DND-41 (cell line): Measurements from ENCODE around the gene EIF4EBP2.

Experiments
- ATAC-seq: fragments of 200-7000 bp; cut with Tn5 transposase; 3 replicates; pipeline ENCODE4 v1.9.1; 2021; ENCODE audit warnings: low read depth; ENCODE audit not compliant: insufficient read depth
- DNase-seq: peaks from one replicate; pipeline ENCODE4 v3.0.0-alpha.2; 2020
- H2AFZ ChIP-seq: 2 replicates; pipeline ENCODE4 v1.6.0; 2012; ENCODE audit warnings: low read depth, low read length
- H3K27ac ChIP-seq: 2 replicates; pipeline ENCODE4 v1.5.1; 2012; ENCODE audit warnings: low read length, inconsistent platforms
- H3K27me3 ChIP-seq: fragments of 200-600 bp; sonication (generic); 2 replicates; pipeline ENCODE4 v1.6.0; 2012; ENCODE audit warnings: low read length, mild to moderate bottlenecking, inconsistent platforms; ENCODE audit not compliant: insufficient read depth, poor library complexity
- H3K36me3 ChIP-seq: 2 replicates; pipeline ENCODE4 v1.5.1; 2012; ENCODE audit warnings: low read length, inconsistent platforms; ENCODE audit not compliant: insufficient read depth
- H3K4me1 ChIP-seq: 2 replicates; pipeline ENCODE4 v1.5.1; 2012; ENCODE audit warnings: mild to moderate bottlenecking, low read length; ENCODE audit not compliant: insufficient read depth
- H3K4me2 ChIP-seq: 2 replicates; pipeline ENCODE4 v1.6.0; 2012; ENCODE audit warnings: mild to moderate bottlenecking, moderate library complexity, low read length, inconsistent platforms; ENCODE audit not compliant: insufficient read depth
- H3K4me3 ChIP-seq, 2 experiments: fragments of 200-600 bp in 1 of 2; shearing (Covaris generic) in 1 of 2; 2 replicates each; pipeline ENCODE4 v1.5.1; 2012 to 2016; ENCODE audit warnings: inconsistent platforms in 2 of 2, low read length in 2 of 2, mild to moderate bottlenecking in 2 of 2, low read depth in 1 of 2, moderate library complexity in 1 of 2
- H3K79me2 ChIP-seq: 2 replicates; pipeline ENCODE4 v1.6.0; 2012; ENCODE audit warnings: low read length, inconsistent platforms; ENCODE audit not compliant: insufficient read depth
- H3K9ac ChIP-seq: 2 replicates; pipeline ENCODE4 v1.6.0; 2012; ENCODE audit warnings: low read depth, mild to moderate bottlenecking, inconsistent platforms, low read length, moderate library complexity
- H3K9me3 ChIP-seq: 2 replicates; pipeline ENCODE4 v1.5.1; 2012; ENCODE audit warnings: low read length, moderate library complexity, mild to moderate bottlenecking, inconsistent platforms; ENCODE audit not compliant: insufficient read depth, severe bottlenecking
- H4K20me1 ChIP-seq: 2 replicates; pipeline ENCODE4 v1.6.0; 2012; ENCODE audit warnings: low read length; ENCODE audit not compliant: insufficient read depth
- CTCF ChIP-seq: IDR thresholded peaks from 2 replicates; pipeline ENCODE4 v1.5.1; 2012; ENCODE audit warnings: borderline replicate concordance, low read length, moderate library complexity, mild to moderate bottlenecking; ENCODE audit not compliant: poor library complexity, severe bottlenecking; ENCODE audit errors: extremely low read depth
- EZH2 ChIP-seq: IDR thresholded peaks from 3 replicates; pipeline ENCODE4 v1.6.1; 2012; ENCODE audit warnings: borderline replicate concordance, low read depth, mild to moderate bottlenecking, moderate library complexity, low read length, inconsistent platforms; ENCODE audit not compliant: severe bottlenecking

The EIF4EBP2 gene

GRCh38 chr10:70445718-70446657 lies 42.0 kb downstream of the EIF4EBP2 start:
- no peaks in the 10 kb centered on the region for H3K36me3 ChIP-seq
- DNase-seq (no peak), ATAC-seq (no peak)
- H2AFZ ChIP-seq = no peak overlapping the region
- no peak overlapping the region for H3K4me3 ChIP-seq
- no peak overlapping the region for H3K27ac ChIP-seq
- no peaks in the 10 kb centered on the region; the same call in 1 of the 2 replicates for H4K20me1 ChIP-seq
- H3K27me3 ChIP-seq = no peaks in the 10 kb centered on the region
- no peak overlapping the region for H3K4me2 ChIP-seq
- TF ChIP-seq EZH2 (no peak), CTCF (no peak)
- no peaks in the 10 kb centered on the region for H3K4me1 ChIP-seq
- H3K79me2 ChIP-seq = no peaks in the 10 kb centered on the region
- H3K9me3 ChIP-seq = no peaks in the 10 kb centered on the region
- H3K9ac ChIP-seq = no peak overlapping the region

DNA sequence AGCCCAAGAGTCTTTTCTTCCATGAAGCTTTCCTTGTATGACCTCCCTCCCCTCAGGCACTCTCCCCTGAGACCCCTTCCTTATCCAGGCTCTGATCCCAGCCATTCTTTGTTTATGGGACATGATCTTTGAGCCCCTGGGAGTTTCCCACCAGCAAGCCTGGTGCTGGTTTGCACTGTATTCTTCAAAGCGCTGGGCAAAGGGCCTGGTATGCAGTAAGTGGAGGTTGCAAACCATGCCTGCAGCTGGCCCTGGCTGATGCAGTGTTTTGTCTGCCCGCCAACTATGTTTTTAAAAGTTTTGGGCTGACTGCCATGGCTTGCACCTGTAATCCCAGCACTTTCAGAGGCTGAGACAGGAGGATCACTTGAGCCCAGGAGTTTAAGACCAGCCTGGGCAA lies 44.3 kb downstream of the EIF4EBP2 start:
- H2AFZ ChIP-seq = no peak overlapping the region
- H3K4me1 ChIP-seq = no peaks in the 10 kb centered on the region
- no peak overlapping the region for H3K4me2 ChIP-seq
- no peak overlapping the region for H3K27ac ChIP-seq
- no peaks in the 10 kb centered on the region for H3K9me3 ChIP-seq
- ATAC-seq = no peak
- H3K9ac ChIP-seq = no peak overlapping the region
- no peaks in the 10 kb centered on the region for H3K27me3 ChIP-seq
- TF ChIP-seq CTCF = no peak
- no peak for TF ChIP-seq EZH2
- DNase-seq = no peak
- H4K20me1 ChIP-seq = no peaks in the 10 kb centered on the region; the same call in 1 of the 2 replicates
- no peaks in the 10 kb centered on the region for H3K36me3 ChIP-seq
- H3K79me2 ChIP-seq = no peaks in the 10 kb centered on the region
- H3K4me3 ChIP-seq = no peak overlapping the region

- DNase-seq = no peak
- Histone ChIP-seq H3K27ac (no peak overlapping the region), H4K20me1 (0 out of 2 replicates have a peak, but pooled peaks cover 4% of the 10 kb centered on the region), H3K4me2 (no peak overlapping the region), H3K9me3 (no peaks in the 10 kb centered on the region), H3K9ac (no peak overlapping the region), H3K4me3 (no peak overlapping the region), H3K27me3 (peaks cover 5% of the 10 kb centered on the region), H2AFZ (no peak overlapping the region), H3K36me3 (no peaks in the 10 kb centered on the region), H3K4me1 (no peaks in the 10 kb centered on the region), H3K79me2 (no peaks in the 10 kb centered on the region)
- ATAC-seq = no peak
- TF ChIP-seq EZH2 (no peak), CTCF (no peak)
Observed at GRCh38 chr10:70455213-70455630, 51.3 kb downstream of the EIF4EBP2 start.
